PFSK-1 (cell line): ENCODE data around the gene RASSF4.

Experiments used
- POLR2AphosphoS5 ChIP-seq: IDR thresholded peaks from 2 replicates; pipeline ENCODE4 v1.6.1; 2012; ENCODE audit warnings: low read depth, mild to moderate bottlenecking, control low read depth, low read length, moderate library complexity
- REST ChIP-seq, 2 experiments: IDR thresholded peaks; 2 replicates each; pipeline versions ENCODE4 v1.6.1 to v1.8.0; 2011 to 2012; ENCODE audit warnings: low read depth in 2 of 2, low read length in 2 of 2, control low read depth in 1 of 2, inconsistent platforms in 1 of 2, mild to moderate bottlenecking in 1 of 2, moderate library complexity in 1 of 2; ENCODE audit not compliant: insufficient read depth in 1 of 2
- SIN3A ChIP-seq: IDR thresholded peaks from 2 replicates; pipeline ENCODE4 v1.6.1; 2012; ENCODE audit warnings: mild to moderate bottlenecking, low read length, moderate library complexity, borderline replicate concordance; ENCODE audit not compliant: insufficient read depth

GRCh38 chr10:44995914-44996669 is 36.5 kb downstream of the RASSF4 start:
- TF ChIP-seq SIN3A (no peak), REST (IDR thresholded peaks at IDR 0.05; ENCODE audit: insufficient read depth in 1 of 2, low read depth in 2 of 2, low read length in 2 of 2) (no peak), POLR2AphosphoS5 (no peak)
